Hindlimb muscle (tissue), 1 donor: ENCODE results near the gene MEX3D. TPM values are rescaled to one million over a fixed set of nuclear protein-coding genes. Genes with fewer than 3 reads are reported as not detected.

ENCODE experiments used
- DNase-seq: peaks from one replicate; pipeline ENCODE4 v3.0.0-alpha.2; 2013
- polyA plus RNA-seq: library from polyadenylated mRNA; unstranded; fragments of 120-200 nt; gene quantifications from one replicate; pipeline ENCODE4 v1.2.1, GENCODE V29; 2013; ENCODE audit not compliant: insufficient read length

The MEX3D gene
- polyA plus RNA-seq, 1 donor, result 30.4 TPM

DNA sequence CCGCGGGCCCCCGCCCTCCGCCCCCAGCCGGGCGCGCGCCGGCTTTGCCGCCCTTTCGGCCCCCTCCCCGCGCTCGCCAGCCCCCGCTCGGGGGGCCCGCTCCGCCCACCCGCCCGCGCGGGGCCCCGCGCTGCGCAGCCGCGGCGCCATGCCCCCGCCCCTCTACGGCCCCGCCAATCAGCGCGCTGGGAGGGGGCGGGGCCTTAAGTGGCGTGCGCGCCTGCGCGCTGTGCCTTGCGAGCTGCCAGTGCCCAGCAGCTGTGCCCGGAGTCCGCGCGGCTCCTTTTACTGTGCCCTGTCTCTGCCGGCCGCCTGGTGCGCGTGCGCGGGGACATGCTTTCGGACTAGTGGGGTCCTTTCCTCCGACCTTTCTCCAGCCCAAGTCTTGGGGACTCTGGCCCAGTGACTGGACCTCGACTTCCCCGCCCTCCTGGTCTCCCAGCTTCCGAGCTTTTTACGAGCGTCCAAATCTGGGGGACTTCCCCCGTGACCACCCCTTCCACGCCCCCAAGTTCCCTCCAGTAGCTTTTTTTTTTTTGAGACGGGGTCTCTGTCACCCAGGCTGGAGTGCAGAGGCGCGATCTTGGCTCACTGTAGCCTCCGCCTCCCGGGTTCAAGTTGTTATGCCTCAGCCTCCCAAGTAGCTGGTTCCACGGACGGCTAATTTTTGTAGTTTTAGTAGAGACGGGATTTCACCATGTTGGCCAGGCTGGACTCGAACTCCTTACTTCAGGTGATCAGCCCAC is 24.8 kb upstream of the MEX3D start, which contains the start of gene MBD3:
Gene MBD3, minus strand, starts transcription at position 111 of the 746 bp plus-strand sequence. CDS start 234 bp downstream, outside the sequence.
- DNase-seq, result peak; percentile 96

DNA sequence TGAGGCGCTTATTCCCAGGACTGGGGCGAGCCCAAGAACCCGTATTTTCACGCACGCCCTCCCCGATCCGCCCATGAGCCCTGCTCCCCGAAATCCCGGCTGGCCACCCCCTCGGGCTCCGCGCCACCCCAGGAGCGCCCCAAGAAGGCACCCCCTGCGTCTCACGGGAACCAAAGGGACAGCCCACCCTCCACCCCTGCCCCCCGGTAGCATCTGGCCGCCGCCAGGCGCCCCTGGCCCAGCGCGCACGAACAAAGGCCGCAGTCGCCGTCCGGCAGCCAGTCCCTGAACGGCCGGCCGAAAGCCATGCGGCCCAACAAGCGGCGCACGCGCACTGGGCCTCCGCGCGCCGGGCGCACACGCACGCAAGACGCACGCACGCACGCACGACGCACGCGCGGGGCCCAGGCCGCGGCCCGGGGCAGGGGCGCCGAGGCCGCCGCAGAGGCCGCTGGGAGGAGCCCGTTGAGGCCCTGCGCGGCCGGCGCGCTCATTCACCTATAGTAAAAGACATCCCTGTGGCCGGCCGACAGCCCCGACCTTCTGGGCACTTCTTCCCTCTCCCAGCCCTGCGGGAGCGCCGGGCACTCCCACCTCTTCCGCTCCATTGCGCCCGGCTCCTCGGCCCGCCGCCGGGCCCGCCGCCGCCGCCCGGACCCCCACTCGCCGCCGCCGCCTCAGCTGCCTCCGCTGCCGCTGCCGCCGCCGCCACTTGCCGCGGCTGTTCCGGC is 24.1 kb upstream of the MEX3D start:
- DNase-seq, result peak; percentile 94

DNA sequence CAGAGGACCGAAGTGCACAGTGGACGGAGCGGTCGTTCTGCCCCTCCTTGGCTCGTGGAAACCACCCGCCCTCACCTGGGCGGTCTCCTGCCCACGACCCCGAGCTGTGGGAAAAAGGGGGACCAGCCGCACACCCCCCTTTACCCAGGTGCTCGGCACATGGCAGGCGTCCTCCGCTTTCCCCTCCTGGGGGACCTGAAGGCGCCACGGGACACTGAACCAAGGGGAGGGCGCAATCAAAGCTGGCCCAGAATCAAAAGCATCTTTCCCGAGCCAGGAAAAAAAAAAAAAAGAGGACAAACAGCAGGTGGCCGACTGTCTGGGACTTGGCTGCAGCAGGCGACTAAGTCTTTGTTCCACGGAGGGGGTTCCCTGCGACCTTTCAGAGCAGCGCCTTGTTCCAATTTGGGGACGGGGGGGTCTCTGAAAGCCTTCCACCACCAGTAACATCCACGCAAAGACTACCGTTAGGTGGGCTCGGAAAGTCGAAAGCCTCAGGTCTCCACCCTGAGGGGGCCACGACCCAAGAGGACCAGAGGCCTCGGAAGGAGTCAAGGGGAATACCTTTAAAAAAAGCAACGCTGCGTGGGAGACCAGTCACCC is 23.4 kb upstream of the MEX3D start:
- no peak for DNase-seq

DNA sequence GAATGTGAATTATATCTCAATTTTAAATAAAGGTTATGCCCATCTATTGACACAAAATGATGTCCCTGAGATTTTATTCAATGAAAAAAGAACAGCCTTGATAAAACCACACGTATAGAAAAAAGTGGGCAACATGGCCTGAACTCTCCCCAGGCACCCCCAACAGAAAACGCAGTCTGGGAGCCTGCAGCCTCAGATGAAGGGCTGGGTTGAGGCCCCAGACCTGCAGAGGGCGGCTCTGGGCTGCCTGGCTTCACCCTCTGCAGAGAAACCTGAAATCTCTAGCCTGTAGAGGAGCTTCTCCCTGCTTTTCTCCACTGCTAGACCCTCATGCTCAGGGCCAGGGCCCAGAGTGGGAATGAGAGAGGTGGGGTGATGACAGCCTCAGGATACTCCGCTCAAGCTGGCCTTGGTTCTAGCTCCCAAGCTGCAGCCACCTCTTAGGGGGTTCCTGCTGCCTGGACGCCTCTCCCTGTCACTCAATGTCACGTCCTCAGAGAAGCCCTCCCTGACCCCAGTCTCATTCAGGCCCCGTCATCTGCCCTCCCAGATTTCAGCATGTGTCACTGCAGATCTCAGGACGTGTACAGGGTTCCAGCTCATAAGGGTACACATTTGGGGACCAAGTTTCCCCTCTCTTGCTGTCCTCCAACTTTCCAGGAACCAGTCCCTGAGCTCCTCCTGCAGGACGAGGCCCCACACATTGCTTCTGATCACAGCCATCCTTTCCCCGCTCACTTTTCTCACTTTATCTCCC is 22.7 kb upstream of the MEX3D start:
- no peak for DNase-seq

DNA sequence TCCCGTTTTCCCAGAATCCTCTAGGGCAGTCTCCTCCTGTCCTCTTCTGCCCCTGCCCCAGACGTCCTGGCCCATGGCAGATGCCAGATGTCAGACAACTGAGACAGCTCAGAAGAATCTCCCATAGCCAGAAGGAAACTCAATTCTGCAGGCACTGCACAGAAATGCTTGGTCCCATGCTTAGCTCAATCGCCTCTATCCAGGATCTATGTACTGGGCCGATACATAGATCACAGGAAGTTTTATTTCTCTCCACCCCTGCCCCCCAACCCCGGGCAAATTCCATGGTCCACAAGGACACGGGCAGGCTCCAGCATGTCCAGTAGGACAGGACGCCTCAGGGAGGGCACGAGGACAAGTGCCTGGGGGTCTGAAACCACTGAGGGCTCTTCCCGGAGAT is 19.7 kb upstream of the MEX3D start:
- DNase-seq, result no peak

DNA sequence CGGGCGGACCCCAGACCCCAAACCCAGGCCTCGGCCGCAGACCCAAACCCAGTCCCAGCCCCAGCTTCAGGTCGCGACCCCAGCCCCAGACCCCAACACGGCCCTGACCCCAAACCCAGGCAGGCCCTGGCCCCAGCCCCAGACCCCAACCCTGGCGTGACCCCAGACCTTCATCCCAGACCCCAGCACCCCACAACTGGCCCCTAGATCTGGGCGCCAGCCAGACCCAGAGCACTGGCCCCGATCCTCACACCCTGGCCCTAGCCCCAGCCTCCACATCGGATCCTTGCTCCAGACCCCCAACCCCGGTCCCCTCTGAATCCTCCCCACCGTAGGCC is 17.1 kb upstream of the MEX3D start:
- DNase-seq, result no peak

DNA sequence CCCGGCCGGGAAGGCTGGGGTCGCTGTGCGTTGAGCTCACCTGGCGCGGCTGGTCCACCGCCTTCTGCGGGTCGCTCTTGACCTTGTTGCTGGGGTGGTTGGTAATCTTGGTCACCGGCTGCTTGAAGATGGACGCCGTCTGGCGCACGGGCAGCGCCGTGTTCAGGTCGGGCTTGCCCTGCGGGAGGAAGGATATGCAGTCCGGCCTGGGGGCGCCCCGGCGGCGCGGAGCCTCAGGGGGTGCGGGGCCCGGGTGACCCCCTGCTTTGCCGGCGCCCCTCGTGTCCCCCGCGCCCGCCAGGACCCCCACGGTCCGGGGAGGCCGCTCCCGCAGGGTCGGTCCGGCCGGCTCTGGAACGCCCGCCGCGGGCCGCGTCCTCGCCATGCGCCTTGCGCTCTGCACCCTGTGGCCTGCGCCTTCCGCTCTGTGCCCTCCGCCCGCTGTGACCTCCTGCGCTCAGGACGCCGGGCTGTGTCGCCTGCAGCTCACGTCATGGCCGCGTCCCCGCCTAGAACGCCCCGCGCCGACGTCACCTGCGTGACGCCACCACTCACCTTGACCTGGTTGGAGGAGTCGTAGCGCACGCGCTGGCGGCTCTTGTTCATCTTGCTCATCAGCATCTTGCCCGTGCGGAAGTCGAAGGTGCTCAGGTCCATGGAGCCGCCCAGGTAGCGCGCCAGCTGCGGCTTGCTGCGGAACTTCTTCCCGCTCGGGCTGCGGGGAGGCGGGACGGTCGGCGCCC is 16.5 kb upstream of the MEX3D start:
- no peak for DNase-seq

DNA sequence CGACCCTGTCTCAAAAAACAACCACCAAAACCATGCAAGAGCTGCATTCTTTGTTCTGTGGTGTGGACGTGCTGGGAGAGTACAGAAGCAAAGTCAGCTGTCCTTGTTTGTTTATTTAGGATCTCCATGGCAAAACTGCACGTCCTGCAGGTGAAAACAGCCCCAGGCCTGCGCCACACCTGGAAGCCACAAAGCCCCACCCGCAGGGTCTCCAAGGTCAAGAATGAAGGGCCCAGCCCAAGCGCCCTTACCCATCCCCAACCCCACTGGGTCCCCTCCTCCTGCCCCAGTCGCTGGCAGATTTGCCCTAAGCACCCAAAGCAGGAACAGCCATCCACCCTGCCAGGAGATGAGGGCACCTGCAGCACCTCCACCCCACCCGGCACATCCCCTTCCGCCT is 14.1 kb upstream of the MEX3D start:
- DNase-seq, result no peak

DNA sequence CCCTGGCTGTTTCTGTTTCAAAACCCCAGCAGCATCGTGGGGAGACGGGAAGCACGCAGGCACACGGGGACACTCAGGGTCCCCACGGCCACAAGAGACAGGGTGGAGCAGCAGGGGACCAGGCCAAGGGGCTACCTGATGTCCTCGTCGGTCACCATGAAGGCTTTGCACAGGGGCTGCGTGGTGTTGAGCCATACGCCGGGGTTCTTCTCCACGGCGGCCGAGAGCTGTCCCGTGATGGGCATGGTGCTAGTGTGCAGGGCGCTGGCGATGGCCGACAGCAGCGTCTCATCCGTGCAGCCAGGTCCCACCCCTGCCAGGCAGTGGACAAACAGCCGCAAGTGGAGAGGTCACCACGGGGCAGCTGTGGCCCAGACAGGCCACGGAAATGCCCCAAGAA is 12.8 kb upstream of the MEX3D start:
- DNase-seq, result no peak

DNA sequence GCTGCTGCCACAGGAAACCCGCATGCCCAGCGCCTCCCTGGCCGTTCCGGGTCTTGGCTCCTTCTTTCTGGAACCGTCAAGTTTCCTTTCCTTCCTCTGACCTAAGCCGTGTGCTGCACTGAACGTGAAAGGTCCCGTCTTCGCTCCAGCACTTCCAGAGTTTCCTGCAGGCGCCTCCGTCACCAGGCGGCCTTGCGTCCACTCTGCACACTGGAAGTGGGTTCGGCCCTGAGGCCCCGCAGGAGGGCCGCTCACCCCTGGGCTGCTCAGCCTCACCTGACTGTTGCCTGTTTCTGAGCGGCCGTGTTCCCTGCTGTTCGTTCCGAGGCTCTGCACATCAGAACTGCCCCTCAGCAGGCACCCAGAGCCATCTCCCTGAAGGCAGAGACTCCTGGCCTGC is 12.3 kb upstream of the MEX3D start:
- DNase-seq, result no peak

DNA sequence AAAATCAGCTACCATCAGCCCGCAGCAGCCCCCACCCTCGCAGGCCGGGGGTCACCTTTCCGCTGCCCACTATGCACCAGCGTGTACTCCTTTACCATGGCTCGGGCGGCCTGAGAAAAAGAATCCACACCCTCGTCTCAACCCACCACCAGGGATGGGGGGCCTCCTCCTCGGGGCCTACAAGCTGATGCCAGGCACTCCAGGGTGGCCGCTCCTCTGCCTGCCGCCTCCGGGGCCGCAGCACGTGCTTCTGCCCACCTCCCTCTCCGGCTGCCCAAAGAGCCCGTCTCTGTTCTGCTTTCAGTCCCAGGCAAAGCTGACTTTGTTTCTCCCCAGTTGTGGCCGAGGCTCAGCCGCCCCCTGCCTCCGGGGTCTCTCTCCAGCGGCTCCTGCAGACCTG is 11.1 kb upstream of the MEX3D start:
- no peak for DNase-seq

DNA sequence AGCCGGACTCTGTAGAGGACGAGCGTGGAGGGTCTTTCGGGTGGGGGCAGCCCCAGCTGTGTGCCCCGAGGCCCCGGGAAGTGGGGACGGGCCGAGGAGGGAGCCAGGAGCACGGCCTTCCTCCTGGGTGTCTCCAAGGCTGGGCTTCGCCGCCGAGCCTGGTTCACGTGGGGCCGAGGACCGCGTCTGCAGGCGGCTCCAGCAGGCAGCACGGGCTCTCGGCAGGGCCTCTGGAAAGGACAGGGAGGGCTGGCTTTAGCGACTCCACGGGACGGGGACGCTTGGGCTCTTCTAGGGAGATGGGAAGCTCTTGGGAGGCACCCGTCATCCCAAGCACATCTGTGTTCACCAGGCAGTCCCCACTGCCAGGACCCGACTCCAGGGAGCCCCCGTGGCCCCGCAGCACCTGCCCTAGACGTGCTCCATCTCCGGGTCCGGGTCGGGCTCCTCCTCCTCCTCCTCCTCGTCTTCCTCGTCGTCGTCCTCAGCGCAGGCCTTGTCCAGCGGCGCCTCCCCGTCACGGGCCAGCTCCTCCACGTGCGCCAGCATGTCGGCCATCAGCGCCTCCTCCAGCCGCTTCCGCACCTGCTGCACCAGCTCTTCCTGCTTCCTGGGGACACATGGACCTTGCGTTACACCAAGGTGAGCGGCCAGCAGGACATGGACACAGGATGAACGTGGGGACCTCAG is 9.9 kb upstream of the MEX3D start:
- DNase-seq, result no peak

DNA sequence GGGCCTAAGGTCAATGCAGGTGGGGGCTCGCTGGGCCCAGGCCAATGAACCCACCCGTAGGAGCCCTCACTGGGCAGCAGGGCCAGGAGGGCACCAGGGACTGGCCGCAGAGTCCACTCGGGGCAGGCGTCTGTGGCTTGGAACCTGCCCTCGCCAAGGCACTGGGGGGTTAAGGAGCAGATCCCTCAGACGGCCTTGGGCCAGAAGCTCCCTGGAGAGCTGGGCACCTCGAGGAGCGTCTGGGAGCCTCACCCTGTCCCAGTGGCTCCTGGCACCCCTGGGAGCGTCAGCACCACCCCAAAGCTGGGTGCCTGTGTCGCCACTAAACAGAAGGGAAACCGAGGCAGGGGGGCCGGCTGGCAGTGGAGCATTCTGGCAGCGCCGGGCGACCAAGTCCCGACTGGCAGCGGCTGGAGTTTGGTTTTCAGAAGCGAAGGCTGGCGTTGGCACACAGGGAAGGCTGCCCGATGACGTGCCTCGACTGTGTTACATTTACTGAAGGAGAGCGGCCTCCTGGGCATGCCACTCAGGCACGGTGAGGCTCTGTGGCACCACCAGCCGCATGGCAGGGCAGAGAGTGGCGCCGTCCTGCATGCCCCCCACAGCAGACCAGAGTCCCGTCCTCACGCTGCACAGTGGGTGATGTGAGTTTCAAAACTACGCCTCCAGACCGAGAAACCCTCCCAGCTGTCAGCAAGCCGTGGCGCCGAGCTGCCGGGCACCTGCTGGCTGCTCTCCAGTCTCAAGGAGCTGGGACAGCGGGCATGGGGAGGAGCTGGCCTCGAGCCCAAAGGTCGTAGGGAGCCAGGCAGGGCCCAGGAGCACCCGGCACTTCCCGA is 9.2 kb upstream of the MEX3D start:
- DNase-seq, result no peak

DNA sequence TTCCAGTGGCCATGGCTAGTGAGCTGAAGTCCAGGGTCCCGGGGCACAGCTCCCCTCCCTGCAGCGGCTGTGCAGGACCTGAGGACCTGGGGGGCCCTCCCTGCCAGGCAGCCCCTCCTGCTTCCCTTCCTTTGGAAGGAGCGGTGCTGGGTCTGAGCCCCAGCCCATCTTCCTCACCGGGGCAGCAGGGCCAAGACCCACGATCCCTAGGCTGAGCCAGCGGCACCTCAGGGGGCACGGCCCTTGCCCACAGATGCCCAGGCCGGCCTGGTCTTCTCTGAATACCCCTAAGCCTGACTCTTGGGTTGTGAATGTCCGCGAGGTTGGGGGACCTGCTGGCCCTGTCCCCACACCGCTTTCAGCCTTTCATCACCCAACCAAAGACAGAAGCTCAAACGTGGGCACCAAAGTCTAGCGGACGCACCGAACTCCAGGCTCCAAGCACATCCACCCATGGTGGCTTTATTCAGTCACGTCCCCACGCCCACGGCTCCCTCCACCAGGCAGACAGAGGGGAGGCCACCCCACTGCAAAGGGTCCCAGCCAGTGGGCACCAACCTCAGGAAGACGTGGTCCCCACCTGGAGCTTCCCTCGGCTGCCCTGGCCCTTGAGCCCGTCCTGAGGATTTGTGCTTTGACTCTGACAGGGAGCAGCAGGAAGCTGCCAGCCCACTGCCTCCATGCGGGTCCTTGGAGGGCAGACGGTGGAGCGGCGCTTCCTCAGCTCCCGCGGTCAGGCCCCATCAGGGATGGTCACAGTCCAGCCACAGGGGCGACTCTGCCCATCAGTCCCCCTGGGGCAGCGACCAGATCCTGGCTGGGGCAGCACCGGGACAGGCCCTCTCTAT is 8.3 kb upstream of the MEX3D start:
- DNase-seq, result no peak

DNA sequence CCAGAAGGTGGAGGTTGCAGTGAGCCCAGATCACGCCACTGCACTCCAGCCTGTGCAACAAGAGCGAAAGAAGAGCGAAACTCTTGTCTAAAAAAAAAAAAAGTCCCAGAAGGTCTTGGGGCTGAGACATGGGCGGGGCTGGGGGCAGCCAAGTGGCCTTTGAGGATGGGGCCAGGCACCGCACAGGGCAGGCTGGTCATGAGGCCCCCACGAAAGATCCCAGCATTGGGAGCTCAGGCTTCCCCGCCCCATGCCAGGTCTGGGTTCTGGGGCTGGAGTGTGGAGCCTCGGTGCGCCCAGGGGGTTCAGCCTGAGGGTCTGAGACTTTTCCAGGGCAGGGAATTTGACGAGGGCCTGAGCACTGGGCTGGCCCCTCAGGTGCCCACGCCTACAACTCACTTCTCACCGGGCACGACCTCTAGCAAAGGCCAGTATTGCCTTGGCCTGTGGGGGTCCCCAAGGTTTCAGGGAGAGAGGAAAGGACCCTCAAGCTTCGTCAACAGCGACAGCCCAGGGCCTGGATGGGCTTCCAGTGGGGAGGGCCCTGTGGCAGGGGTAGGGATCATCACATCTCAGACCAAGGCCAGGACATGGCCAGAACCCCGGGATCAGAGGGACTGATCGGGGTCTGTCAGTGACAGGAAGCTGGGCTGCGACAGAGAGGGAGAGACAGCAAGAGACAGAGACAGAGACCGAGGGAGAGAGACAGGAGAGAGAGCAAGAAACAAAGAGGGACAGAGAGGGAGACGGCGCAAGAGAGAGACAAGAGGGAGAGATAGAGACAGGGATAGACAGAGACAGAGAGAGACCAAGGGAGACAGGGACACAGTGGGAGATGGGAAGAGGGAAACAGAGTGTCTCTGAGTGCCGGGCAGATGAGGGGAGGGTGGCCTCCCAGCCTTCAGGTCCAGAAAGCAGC is 7.5 kb upstream of the MEX3D start:
- DNase-seq, result no peak

DNA sequence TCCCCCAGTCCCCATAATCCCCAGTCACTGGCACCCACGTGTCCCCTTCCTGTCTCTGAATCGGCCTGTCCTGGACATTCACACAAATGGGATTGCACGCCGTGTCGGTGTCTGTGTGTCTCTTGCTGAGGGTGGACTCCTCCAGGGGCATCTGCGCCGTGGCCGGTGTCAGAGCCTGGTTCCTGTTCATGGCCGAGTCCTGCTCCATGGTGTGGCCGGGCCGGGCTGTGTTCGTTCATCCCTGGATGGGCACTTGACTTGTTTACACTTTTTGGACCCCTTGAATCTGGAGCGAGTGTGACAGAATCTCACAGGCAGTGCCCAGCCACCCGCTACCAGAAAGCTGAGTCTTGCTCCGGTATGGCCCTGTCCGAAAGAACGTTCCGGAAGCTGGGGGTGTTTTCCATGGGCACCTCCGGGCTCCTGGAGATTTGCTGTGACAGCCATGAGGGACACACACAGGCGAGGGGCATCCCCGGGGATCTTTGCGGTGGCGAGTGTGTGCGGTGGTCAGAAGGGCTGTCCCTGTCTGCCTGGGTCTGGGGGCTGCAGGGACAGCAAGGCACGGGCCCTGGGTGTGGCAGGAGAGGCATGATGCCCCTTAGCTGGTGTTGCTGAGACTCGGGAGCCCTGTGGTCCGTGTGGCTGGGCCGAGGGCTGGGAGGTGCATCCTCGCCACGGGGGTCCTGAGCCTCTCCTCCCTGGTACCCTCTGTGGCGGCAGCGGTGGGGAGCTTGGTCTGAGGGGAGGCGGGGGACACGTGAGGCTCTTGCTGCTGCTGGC is 6.4 kb upstream of the MEX3D start:
- DNase-seq, result no peak

DNA sequence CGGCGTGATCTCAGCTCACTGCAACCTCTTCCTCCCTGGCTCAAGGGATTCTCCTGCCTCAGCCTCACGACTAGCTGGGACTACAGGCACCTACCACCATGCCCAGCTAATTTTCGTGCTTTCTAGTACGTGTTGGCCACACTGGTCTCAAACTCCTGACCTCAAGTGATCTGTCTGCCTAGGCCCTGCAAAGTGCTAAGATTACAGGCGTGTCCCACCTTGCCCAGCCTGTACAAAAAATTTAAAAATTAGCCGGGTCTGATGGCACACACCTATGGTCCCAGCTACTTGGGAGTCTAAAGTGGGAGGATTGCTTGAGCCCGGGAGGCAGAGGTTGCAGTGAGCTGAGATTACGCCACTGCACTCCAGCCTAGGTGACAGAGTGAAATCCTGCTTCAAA is 4.7 kb upstream of the MEX3D start:
- no peak for DNase-seq

DNA sequence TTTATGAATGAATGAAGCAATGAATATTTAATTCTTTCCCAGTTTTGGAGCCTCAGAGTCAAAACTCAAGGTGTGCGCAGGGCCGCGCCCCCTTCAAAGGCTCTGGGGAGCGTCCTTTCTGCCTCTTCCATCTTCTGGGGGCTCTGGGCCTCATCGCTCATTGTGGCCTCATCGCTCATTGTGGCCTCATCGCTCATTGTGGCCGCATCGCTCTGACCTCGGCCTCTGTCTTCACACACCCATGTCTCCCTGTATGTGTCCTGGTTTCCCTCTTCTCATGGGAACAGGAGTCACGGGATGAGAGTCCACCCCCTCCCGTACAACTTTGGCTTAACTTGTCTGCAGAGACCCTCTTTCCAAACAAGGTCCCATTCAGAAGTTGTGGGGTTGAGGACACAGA is 3.2 kb upstream of the MEX3D start:
- no peak for DNase-seq
